ENCODE data around the gene PIK3C2A.

The PIK3C2A gene

GRCh38 chr11:17214338-17214737 lies 6.6 kb upstream of the PIK3C2A start:
- TF ChIP-seq CTCF (IDR thresholded peaks at IDR 0.05; ENCODE audit: low read depth, low read length, missing control alignments) = no peak
- DNase-seq (ENCODE audit: low read depth) = no peak
- H3K4me3 ChIP-seq (ENCODE audit: low read depth, low read length) = no peak overlapping the region

- H3K4me3 ChIP-seq (ENCODE audit: low read depth, low read length) = no peak overlapping the region
- no peak for TF ChIP-seq CTCF (IDR thresholded peaks at IDR 0.05; ENCODE audit: low read depth, low read length, missing control alignments)
- no peak for DNase-seq (ENCODE audit: low read depth)
These were observed 3.5 kb upstream of the PIK3C2A start for GRCh38 chr11:17211286-17211685.

- no peak overlapping the region for H3K4me3 ChIP-seq (ENCODE audit: low read depth, low read length)
- no peak for DNase-seq (ENCODE audit: low read depth)
- no peak for TF ChIP-seq CTCF (IDR thresholded peaks at IDR 0.05; ENCODE audit: low read depth, low read length, missing control alignments)
These were observed 2.1 kb upstream of the PIK3C2A start for GRCh38 chr11:17209939-17210245.

- H3K4me3 ChIP-seq (ENCODE audit: low read depth, low read length) = peak overlapping the region; percentile 91
- peak; percentile 33 for DNase-seq (ENCODE audit: low read depth)
- no peak for TF ChIP-seq CTCF (IDR thresholded peaks at IDR 0.05; ENCODE audit: low read depth, low read length, missing control alignments)
These were observed 642 bp upstream of the PIK3C2A start for GRCh38 chr11:17208257-17208999.

GRCh38 chr11:17206463-17206862 lies 1.3 kb downstream of the PIK3C2A start:
- peak overlapping the region; percentile 91 for H3K4me3 ChIP-seq (ENCODE audit: low read depth, low read length)
- no peak for DNase-seq (ENCODE audit: low read depth)
- no peak for TF ChIP-seq CTCF (IDR thresholded peaks at IDR 0.05; ENCODE audit: low read depth, low read length, missing control alignments)

GRCh38 chr11:17197431-17197898 lies 10.3 kb downstream of the PIK3C2A start:
- DNase-seq (ENCODE audit: low read depth) = no peak
- no peak overlapping the region for H3K4me3 ChIP-seq (ENCODE audit: low read depth, low read length)
- no peak for TF ChIP-seq CTCF (IDR thresholded peaks at IDR 0.05; ENCODE audit: low read depth, low read length, missing control alignments)

- DNase-seq (ENCODE audit: low read depth) = no peak
- no peak for TF ChIP-seq CTCF (IDR thresholded peaks at IDR 0.05; ENCODE audit: low read depth, low read length, missing control alignments)
- H3K4me3 ChIP-seq (ENCODE audit: low read depth, low read length) = no peak overlapping the region
These were observed 19.1 kb downstream of the PIK3C2A start for GRCh38 chr11:17188675-17189074.
